SH-SY5Y (cell line): ENCODE data around the gene HSFX1.

Source experiments
- GATA2 ChIP-seq: IDR thresholded peaks from 2 replicates; pipeline ENCODE4 v1.6.1; 2011; ENCODE audit warnings: mild to moderate bottlenecking, low read depth, low read length
- GATA3 ChIP-seq: IDR thresholded peaks from 2 replicates; pipeline ENCODE4 v1.6.1; 2011; ENCODE audit warnings: low read depth, mild to moderate bottlenecking, low read length, moderate library complexity

DNA sequence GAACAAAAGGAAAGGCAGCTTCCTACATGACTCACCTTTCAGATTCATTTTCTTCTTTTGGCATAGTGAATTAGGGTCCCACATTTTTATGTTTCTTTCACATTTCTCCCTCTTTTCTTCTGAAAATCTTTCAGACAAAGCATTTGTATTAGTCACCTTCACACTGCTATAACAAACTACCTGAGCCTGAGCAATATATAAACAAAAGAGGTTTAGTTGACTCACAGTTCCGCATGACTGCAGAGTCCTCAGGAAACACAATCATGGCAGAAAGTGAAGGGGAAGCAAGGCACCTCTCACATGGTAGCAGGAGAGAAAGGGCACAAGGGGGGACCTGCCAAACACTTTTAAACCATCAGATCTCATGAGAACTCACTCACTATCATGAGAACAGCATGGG, 44.8 kb downstream of the HSFX1 start:
- TF ChIP-seq GATA2 (no peak), GATA3 (no peak)
